DND-41 (cell line): ENCODE measurements around the gene GNS.
A peak's percentile ranks its signal among the peaks of the same experiment; 100 is the strongest.

ENCODE experiments used
- ATAC-seq: fragments of 200-7000 bp; cut with Tn5 transposase; 3 replicates; pipeline ENCODE4 v1.9.1; 2021; ENCODE audit warnings: low read depth; ENCODE audit not compliant: insufficient read depth
- DNase-seq: peaks from one replicate; pipeline ENCODE4 v3.0.0-alpha.2; 2020
- H2AFZ ChIP-seq: 2 replicates; pipeline ENCODE4 v1.6.0; 2012; ENCODE audit warnings: low read depth, low read length
- H3K27ac ChIP-seq: 2 replicates; pipeline ENCODE4 v1.5.1; 2012; ENCODE audit warnings: low read length, inconsistent platforms
- H3K27me3 ChIP-seq: fragments of 200-600 bp; sonication (generic); 2 replicates; pipeline ENCODE4 v1.6.0; 2012; ENCODE audit warnings: low read length, mild to moderate bottlenecking, inconsistent platforms; ENCODE audit not compliant: insufficient read depth, poor library complexity
- H3K36me3 ChIP-seq: 2 replicates; pipeline ENCODE4 v1.5.1; 2012; ENCODE audit warnings: low read length, inconsistent platforms; ENCODE audit not compliant: insufficient read depth
- H3K4me1 ChIP-seq: 2 replicates; pipeline ENCODE4 v1.5.1; 2012; ENCODE audit warnings: mild to moderate bottlenecking, low read length; ENCODE audit not compliant: insufficient read depth
- H3K4me2 ChIP-seq: 2 replicates; pipeline ENCODE4 v1.6.0; 2012; ENCODE audit warnings: mild to moderate bottlenecking, moderate library complexity, low read length, inconsistent platforms; ENCODE audit not compliant: insufficient read depth
- H3K4me3 ChIP-seq, 2 experiments: fragments of 200-600 bp in 1 of 2; shearing (Covaris generic) in 1 of 2; 2 replicates each; pipeline ENCODE4 v1.5.1; 2012 to 2016; ENCODE audit warnings: inconsistent platforms in 2 of 2, low read length in 2 of 2, mild to moderate bottlenecking in 2 of 2, low read depth in 1 of 2, moderate library complexity in 1 of 2
- H3K79me2 ChIP-seq: 2 replicates; pipeline ENCODE4 v1.6.0; 2012; ENCODE audit warnings: low read length, inconsistent platforms; ENCODE audit not compliant: insufficient read depth
- H3K9ac ChIP-seq: 2 replicates; pipeline ENCODE4 v1.6.0; 2012; ENCODE audit warnings: low read depth, mild to moderate bottlenecking, inconsistent platforms, low read length, moderate library complexity
- H3K9me3 ChIP-seq: 2 replicates; pipeline ENCODE4 v1.5.1; 2012; ENCODE audit warnings: low read length, moderate library complexity, mild to moderate bottlenecking, inconsistent platforms; ENCODE audit not compliant: insufficient read depth, severe bottlenecking
- H4K20me1 ChIP-seq: 2 replicates; pipeline ENCODE4 v1.6.0; 2012; ENCODE audit warnings: low read length; ENCODE audit not compliant: insufficient read depth
- EZH2 ChIP-seq: IDR thresholded peaks from 3 replicates; pipeline ENCODE4 v1.6.1; 2012; ENCODE audit warnings: borderline replicate concordance, low read depth, mild to moderate bottlenecking, moderate library complexity, low read length, inconsistent platforms; ENCODE audit not compliant: severe bottlenecking
- TF ChIP-seq, protein P1 (sequence below): IDR thresholded peaks from 2 replicates; pipeline ENCODE4 v1.5.1; 2012; ENCODE audit warnings: borderline replicate concordance, low read length, moderate library complexity, mild to moderate bottlenecking; ENCODE audit not compliant: poor library complexity, severe bottlenecking; ENCODE audit errors: extremely low read depth

GNS gene

DNA sequence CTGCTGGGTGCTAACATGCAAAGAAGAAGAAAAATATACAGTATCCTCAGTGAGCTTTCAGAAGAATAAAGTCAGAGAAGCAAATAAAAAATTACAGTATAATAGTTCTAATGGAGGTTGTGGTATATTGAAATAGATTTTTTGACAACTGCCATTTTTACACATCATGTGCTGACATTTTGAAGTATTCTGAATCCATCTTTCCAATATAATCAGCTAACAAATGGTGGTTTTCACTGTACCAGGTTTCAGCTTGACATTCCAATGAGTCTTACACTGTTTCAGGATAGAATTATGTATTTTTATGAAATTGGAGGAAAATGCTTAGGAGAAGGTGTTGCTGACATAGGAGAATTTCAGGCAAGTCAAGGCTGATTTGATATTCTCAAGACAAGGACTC is 39.0 kb upstream of the GNS start:
- H2AFZ ChIP-seq = no peak overlapping the region

DNA sequence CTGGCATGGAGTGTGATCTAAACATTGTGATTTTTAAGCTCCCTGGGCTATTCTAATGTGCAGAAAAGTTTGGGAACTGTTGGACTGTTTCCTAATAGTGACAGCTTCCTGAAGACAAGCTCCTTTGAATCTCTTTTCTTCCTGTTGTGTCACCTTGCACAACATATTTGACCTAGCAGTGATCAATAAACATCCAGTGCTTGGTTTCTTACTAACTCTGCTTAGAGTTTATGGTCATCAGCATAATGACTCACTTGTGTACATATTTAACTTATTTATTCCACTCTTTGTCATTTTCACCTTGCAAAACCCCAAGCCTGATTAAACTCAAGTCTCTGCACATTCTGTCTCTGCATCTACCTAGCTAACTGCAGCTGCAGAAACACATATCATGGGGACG is 38.0 kb upstream of the GNS start:
- H4K20me1 ChIP-seq = no peaks in the 10 kb centered on the region
- DNase-seq (no peak), ATAC-seq (no peak)
- H3K27ac ChIP-seq = no peak overlapping the region
- H3K9ac ChIP-seq = no peak overlapping the region
- no peak overlapping the region for H3K4me2 ChIP-seq
- no peak overlapping the region for H3K4me3 ChIP-seq
- TF ChIP-seq, protein P1, sequence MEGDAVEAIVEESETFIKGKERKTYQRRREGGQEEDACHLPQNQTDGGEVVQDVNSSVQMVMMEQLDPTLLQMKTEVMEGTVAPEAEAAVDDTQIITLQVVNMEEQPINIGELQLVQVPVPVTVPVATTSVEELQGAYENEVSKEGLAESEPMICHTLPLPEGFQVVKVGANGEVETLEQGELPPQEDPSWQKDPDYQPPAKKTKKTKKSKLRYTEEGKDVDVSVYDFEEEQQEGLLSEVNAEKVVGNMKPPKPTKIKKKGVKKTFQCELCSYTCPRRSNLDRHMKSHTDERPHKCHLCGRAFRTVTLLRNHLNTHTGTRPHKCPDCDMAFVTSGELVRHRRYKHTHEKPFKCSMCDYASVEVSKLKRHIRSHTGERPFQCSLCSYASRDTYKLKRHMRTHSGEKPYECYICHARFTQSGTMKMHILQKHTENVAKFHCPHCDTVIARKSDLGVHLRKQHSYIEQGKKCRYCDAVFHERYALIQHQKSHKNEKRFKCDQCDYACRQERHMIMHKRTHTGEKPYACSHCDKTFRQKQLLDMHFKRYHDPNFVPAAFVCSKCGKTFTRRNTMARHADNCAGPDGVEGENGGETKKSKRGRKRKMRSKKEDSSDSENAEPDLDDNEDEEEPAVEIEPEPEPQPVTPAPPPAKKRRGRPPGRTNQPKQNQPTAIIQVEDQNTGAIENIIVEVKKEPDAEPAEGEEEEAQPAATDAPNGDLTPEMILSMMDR = no peak
- no peak for TF ChIP-seq EZH2
- no peaks in the 10 kb centered on the region for H3K4me1 ChIP-seq
- no peaks in the 10 kb centered on the region for H3K36me3 ChIP-seq
- no peaks in the 10 kb centered on the region for H3K79me2 ChIP-seq
- H3K27me3 ChIP-seq = peaks cover 16% of the 10 kb centered on the region
- H2AFZ ChIP-seq = no peak overlapping the region
- no peaks in the 10 kb centered on the region for H3K9me3 ChIP-seq

More for the DNA sequence above, 39.0 kb upstream of the GNS start:
- Histone ChIP-seq H3K27me3 (peaks cover 16% of the 10 kb centered on the region), H3K27ac (no peak overlapping the region), H4K20me1 (no peaks in the 10 kb centered on the region), H3K4me3 (no peak overlapping the region), H3K9ac (no peak overlapping the region), H3K4me1 (no peaks in the 10 kb centered on the region), H3K9me3 (no peaks in the 10 kb centered on the region), H3K36me3 (no peaks in the 10 kb centered on the region), H3K79me2 (no peaks in the 10 kb centered on the region), H3K4me2 (no peak overlapping the region)
- ATAC-seq (no peak), DNase-seq (no peak)
- TF ChIP-seq, protein P1 = no peak
- TF ChIP-seq EZH2 = no peak

GRCh38 chr12:64796205-64796845 is 37.1 kb upstream of the GNS start:
- DNase-seq = peak; percentile 64
- H3K4me2 ChIP-seq = no peak overlapping the region

More at GRCh38 chr12:64796205-64796845, 37.1 kb upstream of the GNS start:
- TF ChIP-seq, protein P1 = peak; percentile 84
- TF ChIP-seq EZH2 = no peak
- no peak overlapping the region for H3K9ac ChIP-seq
- H4K20me1 ChIP-seq = no peaks in the 10 kb centered on the region
- no peaks in the 10 kb centered on the region for H3K79me2 ChIP-seq
- H3K4me1 ChIP-seq = no peaks in the 10 kb centered on the region
- H3K27me3 ChIP-seq = peaks cover 16% of the 10 kb centered on the region
- no peaks in the 10 kb centered on the region for H3K9me3 ChIP-seq
- H3K36me3 ChIP-seq = no peaks in the 10 kb centered on the region
- no peak overlapping the region for H3K27ac ChIP-seq
- peak; percentile 96 for ATAC-seq
- no peak overlapping the region for H2AFZ ChIP-seq
- H3K4me3 ChIP-seq = no peak overlapping the region
